Hepatocyte (in vitro differentiated cells): ENCODE data around the gene KRT3. TPM values are rescaled to one million over a fixed set of nuclear protein-coding genes. Genes with fewer than 3 reads are reported as not detected.

Source experiments
- DNase-seq: peaks from one replicate; pipeline ENCODE4 v3.0.0-alpha.2; 2016; ENCODE audit warnings: low spot score
- H2AFZ ChIP-seq: fragments of 200-600 bp; sonication (generic); 2 replicates; pipeline ENCODE4 v1.6.0; 2016; ENCODE audit warnings: antibody characterized with exemption, mild to moderate bottlenecking
- H3K27ac ChIP-seq: fragments of 200-600 bp; sonication (generic); 2 replicates; pipeline ENCODE4 v1.5.1; 2016; ENCODE audit warnings: mild to moderate bottlenecking
- H3K27me3 ChIP-seq: fragments of 200-600 bp; sonication (generic); 2 replicates; pipeline ENCODE4 v1.6.1; 2016
- H3K36me3 ChIP-seq: fragments of 200-600 bp; sonication (generic); replicated peaks from 2 replicates; pipeline ENCODE4 v1.5.1; 2016; ENCODE audit warnings: low read depth; ENCODE audit not compliant: insufficient read depth
- H3K4me1 ChIP-seq: fragments of 200-600 bp; sonication (generic); 2 replicates; pipeline ENCODE4 v1.5.1; 2016; ENCODE audit warnings: mild to moderate bottlenecking, moderate library complexity; ENCODE audit not compliant: insufficient read depth
- H3K4me2 ChIP-seq: fragments of 200-600 bp; sonication (generic); 2 replicates; pipeline ENCODE4 v1.6.0; 2016
- H3K4me3 ChIP-seq: fragments of 200-600 bp; sonication (generic); 2 replicates; pipeline ENCODE4 v1.5.1; 2016; ENCODE audit warnings: mild to moderate bottlenecking
- H3K79me2 ChIP-seq: fragments of 200-600 bp; sonication (generic); 2 replicates; pipeline ENCODE4 v1.6.0; 2017; ENCODE audit warnings: mild to moderate bottlenecking
- H3K9me2 ChIP-seq: fragments of 200-600 bp; sonication (generic); replicated peaks from 2 replicates; pipeline ENCODE4 v1.6.0; 2017; ENCODE audit warnings: mild to moderate bottlenecking; ENCODE audit not compliant: insufficient read depth
- H3K9me3 ChIP-seq: fragments of 200-600 bp; sonication (generic); 2 replicates; pipeline ENCODE4 v1.5.1; 2016; ENCODE audit warnings: low read depth, mild to moderate bottlenecking
- H4K20me1 ChIP-seq: fragments of 200-600 bp; sonication (generic); 2 replicates; pipeline ENCODE4 v1.6.0; 2016; ENCODE audit warnings: mild to moderate bottlenecking; ENCODE audit not compliant: insufficient read depth, poor library complexity, severe bottlenecking
- EZH2 ChIP-seq: fragments of 200-600 bp; sonication (generic); IDR thresholded peaks from 2 replicates; pipeline ENCODE4 v1.6.1; 2016; ENCODE audit warnings: antibody characterized with exemption, mild to moderate bottlenecking, borderline replicate concordance
- EZH2phosphoT487 ChIP-seq: fragments of 200-600 bp; sonication (generic); IDR thresholded peaks from one replicate; pipeline ENCODE4 v1.6.1; 2018; ENCODE audit warnings: antibody characterized with exemption, mild to moderate bottlenecking, low read depth, moderate library complexity; ENCODE audit not compliant: unreplicated experiment, severe bottlenecking
- WGBS: methylation state at CpG from one replicate; pipeline ENCODE4 v1.1.6; 2016; ENCODE audit warnings: low lambda C conversion rate; ENCODE audit errors: missing lambda C conversion rate; 5-methylcytosine and 5-hydroxymethylcytosine counted together
- polyA plus RNA-seq: library from polyadenylated mRNA; unstranded; fragments of >200 nt; fragmentation: Nextera tagmentation; extraction: Ambion mirVana; gene quantifications from 2 replicates; pipeline ENCODE4 v1.2.1, GENCODE V29; 2016
- total RNA-seq: library from RNA; depleted of rRNA; stranded (reverse); fragments of >200 nt; gene quantifications from 2 replicates; pipeline ENCODE4 v1.2.3, GENCODE V29; 2014
- TF ChIP-seq, protein P1 (sequence below): fragments of 200-600 bp; sonication (generic); IDR thresholded peaks from 2 replicates; pipeline ENCODE4 v1.5.1; 2016; ENCODE audit warnings: antibody characterized with exemption, mild to moderate bottlenecking; ENCODE audit not compliant: poor library complexity

Gene KRT3
- total and polyA plus RNA-seq, 2 experiments from 2014 or later, result not detected

DNA sequence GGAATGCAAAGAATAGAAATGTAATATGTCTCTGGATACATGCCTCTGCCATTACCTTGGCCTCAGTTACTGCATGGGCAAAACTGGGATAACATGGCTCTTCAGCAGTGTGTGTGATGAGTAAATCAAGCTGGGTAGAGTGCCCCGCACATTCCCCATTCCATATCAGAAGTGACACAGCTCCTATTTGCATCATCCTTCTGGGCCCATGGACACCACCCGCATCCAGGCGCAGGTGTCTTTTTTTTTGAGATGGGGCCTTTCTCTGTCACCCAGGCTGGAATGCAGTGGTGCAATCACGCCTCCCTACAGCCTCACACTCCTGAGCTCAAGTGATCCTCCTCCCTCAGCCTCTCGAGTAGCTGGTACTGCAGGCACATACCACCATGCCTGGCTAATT is 50.4 kb downstream of the KRT3 start:
- H2AFZ ChIP-seq, result no peak overlapping the region
- TF ChIP-seq, protein P1, sequence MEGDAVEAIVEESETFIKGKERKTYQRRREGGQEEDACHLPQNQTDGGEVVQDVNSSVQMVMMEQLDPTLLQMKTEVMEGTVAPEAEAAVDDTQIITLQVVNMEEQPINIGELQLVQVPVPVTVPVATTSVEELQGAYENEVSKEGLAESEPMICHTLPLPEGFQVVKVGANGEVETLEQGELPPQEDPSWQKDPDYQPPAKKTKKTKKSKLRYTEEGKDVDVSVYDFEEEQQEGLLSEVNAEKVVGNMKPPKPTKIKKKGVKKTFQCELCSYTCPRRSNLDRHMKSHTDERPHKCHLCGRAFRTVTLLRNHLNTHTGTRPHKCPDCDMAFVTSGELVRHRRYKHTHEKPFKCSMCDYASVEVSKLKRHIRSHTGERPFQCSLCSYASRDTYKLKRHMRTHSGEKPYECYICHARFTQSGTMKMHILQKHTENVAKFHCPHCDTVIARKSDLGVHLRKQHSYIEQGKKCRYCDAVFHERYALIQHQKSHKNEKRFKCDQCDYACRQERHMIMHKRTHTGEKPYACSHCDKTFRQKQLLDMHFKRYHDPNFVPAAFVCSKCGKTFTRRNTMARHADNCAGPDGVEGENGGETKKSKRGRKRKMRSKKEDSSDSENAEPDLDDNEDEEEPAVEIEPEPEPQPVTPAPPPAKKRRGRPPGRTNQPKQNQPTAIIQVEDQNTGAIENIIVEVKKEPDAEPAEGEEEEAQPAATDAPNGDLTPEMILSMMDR, result no peak
- TF ChIP-seq EZH2, result no peak
- no peak for TF ChIP-seq EZH2phosphoT487
- H3K4me3 ChIP-seq, result no peak overlapping the region
- no peaks in the 10 kb centered on the region for H3K79me2 ChIP-seq
- no peaks in the 10 kb centered on the region for H4K20me1 ChIP-seq
- no peak overlapping the region for H3K27ac ChIP-seq
- no peaks in the 10 kb centered on the region for H3K9me3 ChIP-seq
- H3K36me3 ChIP-seq, result no peaks in the 10 kb centered on the region
- no peaks in the 10 kb centered on the region for H3K4me1 ChIP-seq
- WGBS, result 82% methylated on average over 5 of the region's 5 CpGs
- H3K4me2 ChIP-seq, result no peak overlapping the region
- no peak for DNase-seq
- H3K27me3 ChIP-seq, result peaks cover 25% of the 10 kb centered on the region
- H3K9me2 ChIP-seq, result no peaks in the 10 kb centered on the region

DNA sequence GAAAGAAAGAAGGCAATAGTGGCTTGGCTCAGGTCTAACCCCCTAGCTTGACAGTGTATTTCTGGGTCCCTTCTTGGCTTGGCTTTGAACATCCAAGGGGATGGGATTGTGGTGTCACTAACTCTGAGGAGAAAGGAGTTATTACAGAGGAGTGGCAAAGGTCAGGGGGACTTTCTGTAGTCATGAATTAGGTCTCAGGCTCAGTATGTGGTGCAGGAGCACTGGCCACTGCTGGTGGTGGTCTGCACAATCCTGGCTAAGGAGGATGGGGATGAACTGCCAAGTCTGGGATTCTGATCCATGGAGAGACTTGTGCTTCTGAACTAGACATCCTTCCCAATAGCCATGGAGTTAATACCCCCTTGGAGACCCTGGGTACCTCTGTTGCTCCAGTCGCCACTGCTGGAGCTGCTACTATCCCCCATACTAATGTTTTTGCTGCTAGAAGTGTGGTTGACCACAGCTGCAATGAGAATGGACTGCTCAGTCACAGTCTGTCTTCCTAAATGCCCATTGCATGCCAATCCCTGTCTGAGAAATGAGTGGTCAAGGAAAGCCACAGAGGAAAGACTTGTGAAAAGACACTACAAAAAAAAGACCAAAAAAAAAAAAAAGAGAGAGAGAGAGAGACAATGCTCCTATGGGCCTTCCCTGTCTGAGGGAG is 51.3 kb downstream of the KRT3 start:
- Histone ChIP-seq H3K9me2 (no peaks in the 10 kb centered on the region), H3K27ac (no peak overlapping the region), H3K4me3 (no peak overlapping the region), H3K27me3 (peaks cover 28% of the 10 kb centered on the region), H3K36me3 (no peaks in the 10 kb centered on the region), H3K4me1 (no peaks in the 10 kb centered on the region), H3K4me2 (no peak overlapping the region), H2AFZ (no peak overlapping the region), H3K9me3 (no peaks in the 10 kb centered on the region), H3K79me2 (no peaks in the 10 kb centered on the region), H4K20me1 (no peaks in the 10 kb centered on the region)
- no peak for DNase-seq
- WGBS, result 64% methylated on average over 1 of the region's 1 CpG
- TF ChIP-seq, protein P1, result no peak
- TF ChIP-seq EZH2, result no peak
- no peak for TF ChIP-seq EZH2phosphoT487

DNA sequence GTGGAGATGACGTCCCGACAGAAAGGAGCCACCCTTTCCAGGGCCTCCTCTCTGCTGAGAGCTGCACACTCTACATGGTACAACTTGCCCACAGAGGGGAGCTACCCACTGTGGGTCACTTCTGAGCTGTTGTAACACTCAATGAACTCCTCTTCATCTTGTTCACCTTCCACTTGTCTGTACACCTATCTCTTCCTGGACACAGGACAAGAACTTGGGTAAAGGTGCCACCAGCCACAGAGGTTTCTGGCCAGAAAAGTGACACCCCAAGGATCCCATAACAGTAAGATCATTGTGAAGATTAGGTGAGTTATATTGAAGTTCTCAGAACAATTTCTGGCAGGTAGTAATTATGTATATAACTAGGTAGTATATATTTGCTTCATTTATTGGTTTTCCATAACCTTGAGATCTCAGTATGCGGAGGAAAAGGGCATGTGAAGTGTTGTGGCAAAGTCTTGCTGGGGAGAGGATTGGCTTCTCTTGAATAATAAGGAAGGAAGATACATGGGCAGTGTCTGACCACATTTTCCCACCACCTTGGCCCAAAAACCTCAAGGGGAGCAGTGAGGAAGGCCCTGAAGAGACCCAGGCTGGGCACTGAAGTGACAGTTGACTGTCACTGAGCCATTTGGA is 53.0 kb downstream of the KRT3 start:
- Histone ChIP-seq H3K4me3 (no peak overlapping the region), H3K36me3 (no peaks in the 10 kb centered on the region), H3K9me3 (no peaks in the 10 kb centered on the region), H3K27ac (no peak overlapping the region), H3K79me2 (no peaks in the 10 kb centered on the region), H3K4me2 (no peak overlapping the region), H3K27me3 (peaks cover 24% of the 10 kb centered on the region), H3K9me2 (no peaks in the 10 kb centered on the region), H2AFZ (no peak overlapping the region), H4K20me1 (no peaks in the 10 kb centered on the region), H3K4me1 (no peaks in the 10 kb centered on the region)
- 75% methylated on average over 3 of the region's 3 CpGs for WGBS
- TF ChIP-seq EZH2phosphoT487 (no peak), EZH2 (no peak)
- TF ChIP-seq, protein P1, result no peak
- no peak for DNase-seq
